GM13977 (cell line): ENCODE measurements around the gene ARMH4.

Experiments
- DNase-seq: peaks from one replicate; pipeline ENCODE4 v3.0.0; 2012; ENCODE audit warnings: low spot score
- in situ Hi-C: fragments of 300-500 bp; cut with MboI; formaldehyde crosslinking; loops from one replicate; pipeline ENCODE4 v1.12.0; 2022; ENCODE audit warnings: low sequenced_read_pairs, low pct_unique_long_range_greater_than_20kb, mixed read lengths, inconsistent platforms; ENCODE audit not compliant: unreplicated experiment
- TF ChIP-seq, protein P1 (sequence below): IDR thresholded peaks from 2 replicates; pipeline ENCODE4 v1.5.1; 2012; ENCODE audit warnings: mild to moderate bottlenecking, control low read depth; ENCODE audit not compliant: insufficient read depth; ENCODE audit errors: extremely low read depth, missing control alignments

The ARMH4 gene

GRCh38 chr14:58026967-58027366 lies 125.0 kb downstream of the ARMH4 start:
- TF ChIP-seq, protein P1, sequence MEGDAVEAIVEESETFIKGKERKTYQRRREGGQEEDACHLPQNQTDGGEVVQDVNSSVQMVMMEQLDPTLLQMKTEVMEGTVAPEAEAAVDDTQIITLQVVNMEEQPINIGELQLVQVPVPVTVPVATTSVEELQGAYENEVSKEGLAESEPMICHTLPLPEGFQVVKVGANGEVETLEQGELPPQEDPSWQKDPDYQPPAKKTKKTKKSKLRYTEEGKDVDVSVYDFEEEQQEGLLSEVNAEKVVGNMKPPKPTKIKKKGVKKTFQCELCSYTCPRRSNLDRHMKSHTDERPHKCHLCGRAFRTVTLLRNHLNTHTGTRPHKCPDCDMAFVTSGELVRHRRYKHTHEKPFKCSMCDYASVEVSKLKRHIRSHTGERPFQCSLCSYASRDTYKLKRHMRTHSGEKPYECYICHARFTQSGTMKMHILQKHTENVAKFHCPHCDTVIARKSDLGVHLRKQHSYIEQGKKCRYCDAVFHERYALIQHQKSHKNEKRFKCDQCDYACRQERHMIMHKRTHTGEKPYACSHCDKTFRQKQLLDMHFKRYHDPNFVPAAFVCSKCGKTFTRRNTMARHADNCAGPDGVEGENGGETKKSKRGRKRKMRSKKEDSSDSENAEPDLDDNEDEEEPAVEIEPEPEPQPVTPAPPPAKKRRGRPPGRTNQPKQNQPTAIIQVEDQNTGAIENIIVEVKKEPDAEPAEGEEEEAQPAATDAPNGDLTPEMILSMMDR, result no peak
- DNase-seq, result no peak
- in situ Hi-C loops, result no loop called here

DNA sequence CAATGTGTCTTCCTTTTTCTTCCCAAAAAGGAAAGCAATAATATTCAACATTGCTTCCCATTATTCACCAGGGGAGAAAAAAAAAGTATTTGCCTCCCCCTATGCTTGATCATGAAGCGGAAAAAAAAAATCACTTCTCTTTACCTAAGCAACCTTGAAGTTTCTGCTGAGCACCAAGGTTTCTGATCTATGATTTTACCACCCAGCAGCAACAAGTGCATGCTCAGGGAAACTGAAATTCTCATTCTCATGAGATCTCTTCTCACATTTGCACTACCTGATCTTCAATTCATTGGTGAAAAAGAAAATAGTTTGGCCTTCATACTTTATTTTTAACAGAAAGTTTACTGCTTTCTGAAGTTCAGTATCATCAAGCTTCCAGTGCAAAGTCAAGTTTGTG lies 125.8 kb downstream of the ARMH4 start:
- TF ChIP-seq, protein P1, result no peak
- in situ Hi-C loops, result no loop called here
- no peak for DNase-seq

DNA sequence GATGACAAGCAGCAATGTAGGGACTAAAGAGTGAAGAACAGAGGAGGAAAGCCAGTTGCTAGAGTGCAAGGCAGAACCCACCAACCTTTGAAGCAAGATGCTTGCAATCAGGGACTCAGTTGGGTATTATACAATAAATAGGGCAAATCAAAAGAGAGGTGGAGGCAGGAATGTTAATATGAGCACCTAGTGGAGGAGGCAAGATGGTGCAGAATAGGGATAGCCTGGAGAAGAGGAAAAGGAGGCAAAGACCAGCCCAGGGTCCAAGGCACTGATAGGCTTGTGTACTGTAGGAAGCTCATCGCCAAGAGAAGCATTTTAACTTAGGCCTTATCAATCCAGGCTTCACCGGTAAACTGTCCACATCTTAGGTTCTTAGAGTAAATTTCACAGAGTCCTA lies 137.2 kb downstream of the ARMH4 start:
- TF ChIP-seq, protein P1, result no peak
- in situ Hi-C loops, result no loop called here
- DNase-seq, result no peak

- no peak for DNase-seq
- TF ChIP-seq, protein P1, result no peak
- in situ Hi-C loops, result no loop called here
These were observed 149.4 kb downstream of the ARMH4 start for GRCh38 chr14:58002618-58003017.

GRCh38 chr14:57999979-58000378 lies 152.0 kb downstream of the ARMH4 start:
- TF ChIP-seq, protein P1, result no peak
- in situ Hi-C loops, result no loop called here

DNA sequence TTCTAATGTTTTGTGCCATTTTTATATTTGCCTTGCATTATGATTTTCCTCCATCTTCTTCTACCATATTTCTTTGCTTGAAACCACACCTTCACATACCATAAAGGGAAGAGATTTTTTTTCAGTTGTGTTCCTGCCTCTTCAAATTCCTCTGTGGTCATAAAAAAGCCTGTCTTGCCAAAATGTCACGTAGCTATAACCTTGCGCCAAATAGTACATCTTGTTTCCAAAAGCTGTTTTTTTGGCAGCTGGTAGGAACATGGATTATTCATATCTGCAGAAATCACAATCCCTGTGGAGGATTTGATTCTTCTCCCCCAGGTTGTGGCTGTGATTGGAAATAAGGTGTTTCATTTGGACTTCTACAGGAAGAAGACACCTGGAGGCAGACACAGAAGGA lies 152.5 kb downstream of the ARMH4 start:
- TF ChIP-seq, protein P1, result no peak
- in situ Hi-C loops, result no loop called here
- no peak for DNase-seq

More at GRCh38 chr14:57999979-58000378, 152.0 kb downstream of the ARMH4 start:
- no peak for DNase-seq

DNA sequence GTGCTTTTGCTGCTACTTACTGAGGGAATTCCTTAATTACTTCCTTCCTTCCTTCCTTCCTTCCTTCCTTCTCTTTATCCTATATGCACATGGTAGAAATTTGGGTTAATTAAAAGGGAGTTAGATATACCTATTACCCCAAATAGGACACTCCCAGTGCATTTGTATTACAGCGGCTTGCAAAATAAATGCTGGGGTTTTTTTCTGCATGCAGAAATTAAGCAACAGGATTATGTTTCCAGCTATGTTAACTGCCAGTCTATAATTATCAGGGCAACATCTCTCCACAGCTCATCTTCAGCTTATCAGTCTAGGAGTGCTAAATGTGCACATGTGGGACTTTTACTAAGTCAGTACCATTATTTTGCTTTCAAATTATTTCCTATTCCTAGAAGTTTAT lies 153.2 kb downstream of the ARMH4 start:
- TF ChIP-seq, protein P1, result no peak
- no peak for DNase-seq

More for the DNA sequence above, 153.2 kb downstream of the ARMH4 start:
- in situ Hi-C loops, result no loop called here
